ENCODE measurements around the gene NR4A3.

DNA sequence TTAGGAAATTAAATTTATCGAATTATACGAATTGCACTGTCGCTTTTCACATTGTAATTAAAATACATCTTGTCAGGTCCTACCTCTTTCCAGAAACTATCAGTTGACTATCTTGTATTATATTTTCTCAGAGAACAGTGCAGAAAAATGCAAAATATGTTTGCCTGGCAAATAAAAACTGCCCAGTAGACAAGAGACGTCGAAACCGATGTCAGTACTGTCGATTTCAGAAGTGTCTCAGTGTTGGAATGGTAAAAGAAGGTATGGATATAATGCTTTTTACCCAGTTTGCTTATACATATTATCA lies 10.8 kb downstream of the NR4A3 start:
- TF ChIP-seq EZH2 (IDR thresholded peaks at IDR 0.05; ENCODE audit: low read length, missing control alignments) (no peak), CTCF (conservative IDR thresholded peaks at IDR 0.05 in 1 of 2, IDR thresholded peaks at IDR 0.05 in 1 of 2; ENCODE audit: low read depth in 1 of 2, low read length in 2 of 2) (no peak)

Measured in fibroblast of lung (primary cell).